ENCODE results near the gene PPP1R13B.
"Not testable (repeated sequence)": the region's sequence is repeated elsewhere in the genome, so short reads cannot be mapped to it uniquely, and the experiment has no call there.

The PPP1R13B gene

GRCh38 chr14:103699901-103700752, 147.2 kb downstream of the PPP1R13B start:
- no peak for DNase-seq (ENCODE audit: low read depth)

- no peak for DNase-seq (ENCODE audit: low read depth)
Measured at GRCh38 chr14:103699261-103699661, 148.1 kb downstream of the PPP1R13B start.

- no peak for DNase-seq (ENCODE audit: low read depth)
Measured at GRCh38 chr14:103698380-103699260, 148.8 kb downstream of the PPP1R13B start.

GRCh38 chr14:103697603-103698379, 149.6 kb downstream of the PPP1R13B start:
- DNase-seq (ENCODE audit: low read depth), result no peak

GRCh38 chr14:103697206-103697602, 150.2 kb downstream of the PPP1R13B start:
- DNase-seq (ENCODE audit: low read depth), result no peak

GRCh38 chr14:103696466-103697071, 150.8 kb downstream of the PPP1R13B start:
- DNase-seq (ENCODE audit: low read depth), result no peak

- no peak for DNase-seq (ENCODE audit: low read depth)
Measured at GRCh38 chr14:103696070-103696402, 151.3 kb downstream of the PPP1R13B start.

- DNase-seq (ENCODE audit: low read depth), result no peak
Measured at GRCh38 chr14:103695296-103696069, 151.9 kb downstream of the PPP1R13B start.

GRCh38 chr14:103694572-103695026, 152.8 kb downstream of the PPP1R13B start:
- DNase-seq (ENCODE audit: low read depth), result no peak

- no peak for DNase-seq (ENCODE audit: low read depth)
Measured at GRCh38 chr14:103693515-103693914, 153.9 kb downstream of the PPP1R13B start.

GRCh38 chr14:103692871-103693270, 154.5 kb downstream of the PPP1R13B start:
- DNase-seq (ENCODE audit: low read depth), result no peak

GRCh38 chr14:103692159-103692558, 155.2 kb downstream of the PPP1R13B start:
- DNase-seq (ENCODE audit: low read depth), result no peak

- DNase-seq (ENCODE audit: low read depth), result not testable (repeated sequence)
Measured at GRCh38 chr14:103691655-103692054, 155.7 kb downstream of the PPP1R13B start.

GRCh38 chr14:103690332-103690731, 157.0 kb downstream of the PPP1R13B start:
- no peak for DNase-seq (ENCODE audit: low read depth)

GRCh38 chr14:103688906-103689902, 158.2 kb downstream of the PPP1R13B start:
- DNase-seq (ENCODE audit: low read depth), result peak; percentile 75

- peak; percentile 57 for DNase-seq (ENCODE audit: low read depth)
Measured at GRCh38 chr14:103688441-103688840, 158.9 kb downstream of the PPP1R13B start.

- DNase-seq (ENCODE audit: low read depth), result no peak
Measured at GRCh38 chr14:103687712-103688111, 159.7 kb downstream of the PPP1R13B start.

GRCh38 chr14:103686831-103687485, 160.4 kb downstream of the PPP1R13B start:
- peak; percentile 54 for DNase-seq (ENCODE audit: low read depth)
